Smooth muscle cell (in vitro differentiated cells): ENCODE data around the gene S100A2. TPM values are rescaled to one million over a fixed set of nuclear protein-coding genes. Genes with fewer than 3 reads are reported as not detected.
A peak's percentile ranks its signal among the peaks of the same experiment; 100 is the strongest.

ENCODE experiments used
- DNase-seq: peaks from one replicate; lab custom pipeline; 2025; ENCODE audit not compliant: unreplicated experiment; lab: John Stamatoyannopoulos, UW
- H2AFZ ChIP-seq: fragments of 200-600 bp; sonication (generic); 2 replicates; pipeline ENCODE4 v1.6.0; 2016; ENCODE audit warnings: antibody characterized with exemption, low read depth, mild to moderate bottlenecking
- H3F3A ChIP-seq: fragments of 200-600 bp; sonication (generic); 2 replicates; pipeline ENCODE4 v1.6.0; 2017; ENCODE audit warnings: antibody characterized with exemption, low read depth
- H3K27ac ChIP-seq: fragments of 200-600 bp; sonication (generic); 2 replicates; pipeline ENCODE4 v1.5.1; 2016; ENCODE audit warnings: low read depth, mild to moderate bottlenecking
- H3K27me3 ChIP-seq: fragments of 200-600 bp; sonication (generic); 2 replicates; pipeline ENCODE4 v1.6.1; 2016; ENCODE audit warnings: low read depth, mild to moderate bottlenecking
- H3K36me3 ChIP-seq: fragments of 200-600 bp; sonication (generic); 2 replicates; pipeline ENCODE4 v1.5.1; 2016; ENCODE audit warnings: low read depth
- H3K4me1 ChIP-seq: fragments of 200-600 bp; sonication (generic); 2 replicates; pipeline ENCODE4 v1.5.1; 2016; ENCODE audit warnings: low read depth
- H3K4me2 ChIP-seq: fragments of 200-600 bp; sonication (generic); 2 replicates; pipeline ENCODE4 v1.6.0; 2016; ENCODE audit warnings: mild to moderate bottlenecking
- H3K4me3 ChIP-seq: fragments of 200-600 bp; sonication (generic); 2 replicates; pipeline ENCODE4 v1.5.1; 2016; ENCODE audit warnings: mild to moderate bottlenecking
- H3K79me2 ChIP-seq: fragments of 200-600 bp; sonication (generic); 2 replicates; pipeline ENCODE4 v1.6.0; 2016; ENCODE audit warnings: low read depth, mild to moderate bottlenecking
- H3K9ac ChIP-seq: fragments of 200-600 bp; sonication (generic); 2 replicates; pipeline ENCODE4 v1.6.0; 2016; ENCODE audit warnings: low read depth
- H3K9me3 ChIP-seq: fragments of 200-600 bp; sonication (generic); replicated peaks from 2 replicates; pipeline ENCODE4 v1.5.1; 2016; ENCODE audit warnings: low read depth
- H4K20me1 ChIP-seq: fragments of 200-600 bp; sonication (generic); 2 replicates; pipeline ENCODE4 v1.6.0; 2016; ENCODE audit warnings: low read depth
- CTCF ChIP-seq: fragments of 200-600 bp; sonication (generic); IDR thresholded peaks from 2 replicates; pipeline ENCODE4 v1.5.1; 2017; ENCODE audit warnings: borderline replicate concordance, mild to moderate bottlenecking, antibody characterized with exemption; ENCODE audit not compliant: insufficient read depth, poor library complexity, severe bottlenecking
- WGBS: methylation state at CpG from one replicate; pipeline ENCODE4 v1.1.7; 2016; ENCODE audit warnings: low lambda C conversion rate; 5-methylcytosine and 5-hydroxymethylcytosine counted together
- polyA plus RNA-seq: library from polyadenylated mRNA; unstranded; fragments of >200 nt; fragmentation: Nextera tagmentation; extraction: Ambion mirVana; gene quantifications from 2 replicates; pipeline ENCODE4 v1.2.1, GENCODE V29; 2016
- total RNA-seq: library from RNA; depleted of rRNA; stranded (reverse); fragments of >200 nt; gene quantifications from 2 replicates; pipeline ENCODE4 v1.2.3, GENCODE V29; 2014

The S100A2 gene
- total and polyA plus RNA-seq, 2 experiments from 2014 or later: 7.3 to 16.6 TPM

DNA sequence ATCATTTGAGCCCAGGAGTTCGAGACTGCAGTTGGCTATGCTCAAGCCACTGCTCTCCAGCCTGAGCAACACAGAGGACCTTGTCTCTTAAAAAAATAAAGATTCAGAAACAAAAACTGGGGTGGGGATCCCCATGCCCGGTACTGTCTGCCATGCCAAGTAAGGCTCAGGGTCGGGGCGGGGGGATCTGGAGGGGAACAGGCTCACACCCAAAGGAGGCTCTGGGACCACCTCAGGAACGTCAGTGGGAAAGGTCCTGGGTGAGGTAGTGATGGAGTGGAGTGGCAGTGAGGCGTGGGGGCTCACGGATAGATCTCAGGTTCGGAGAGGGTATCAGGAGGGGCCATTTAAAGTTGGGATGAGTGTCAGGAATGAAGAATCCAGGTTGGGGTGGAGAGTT lies 19.3 kb downstream of the S100A2 start:
- Histone ChIP-seq H2AFZ (no peak overlapping the region), H3F3A (peaks cover 8% of the 10 kb centered on the region), H4K20me1 (no peaks in the 10 kb centered on the region), H3K9me3 (no peaks in the 10 kb centered on the region), H3K36me3 (no peaks in the 10 kb centered on the region), H3K79me2 (no peaks in the 10 kb centered on the region), H3K9ac (no peak overlapping the region), H3K4me1 (peaks cover 46% of the 10 kb centered on the region), H3K27me3 (no peaks in the 10 kb centered on the region), H3K4me3 (peak overlapping the region; percentile 39), H3K27ac (peak overlapping the region; percentile 93), H3K4me2 (peak overlapping the region; percentile 84)
- no peak for DNase-seq
- no peak for TF ChIP-seq CTCF
- 94% methylated on average over 8 of the region's 8 CpGs for WGBS

GRCh38 chr1:153545067-153546055 lies 20.3 kb downstream of the S100A2 start, which contains the start of gene S100A4:
Gene S100A4 (minus strand): TSS chr1:153545806. CDS start chr1:153544794, 1,012 bp downstream.
- WGBS: 35% methylated on average over 19 of the region's 19 CpGs
- Histone ChIP-seq H3K4me2 (peak within 1 kb of the TSS; percentile 84), H3K9ac (peak within 1 kb of the TSS; percentile 51), H3K79me2 (no peaks in the 10 kb centered on the region), H3F3A (peaks cover 8% of the 10 kb centered on the region), H3K4me3 (peak within 1 kb of the TSS; percentile 39), H3K9me3 (no peaks in the 10 kb centered on the region), H3K36me3 (no peaks in the 10 kb centered on the region), H3K27me3 (no peaks in the 10 kb centered on the region), H2AFZ (no peak within 1 kb of the TSS), H3K4me1 (peaks cover 46% of the 10 kb centered on the region), H3K27ac (peak within 1 kb of the TSS; percentile 93), H4K20me1 (no peaks in the 10 kb centered on the region)
- TF ChIP-seq CTCF: no peak
- peak; percentile 71 for DNase-seq

DNA sequence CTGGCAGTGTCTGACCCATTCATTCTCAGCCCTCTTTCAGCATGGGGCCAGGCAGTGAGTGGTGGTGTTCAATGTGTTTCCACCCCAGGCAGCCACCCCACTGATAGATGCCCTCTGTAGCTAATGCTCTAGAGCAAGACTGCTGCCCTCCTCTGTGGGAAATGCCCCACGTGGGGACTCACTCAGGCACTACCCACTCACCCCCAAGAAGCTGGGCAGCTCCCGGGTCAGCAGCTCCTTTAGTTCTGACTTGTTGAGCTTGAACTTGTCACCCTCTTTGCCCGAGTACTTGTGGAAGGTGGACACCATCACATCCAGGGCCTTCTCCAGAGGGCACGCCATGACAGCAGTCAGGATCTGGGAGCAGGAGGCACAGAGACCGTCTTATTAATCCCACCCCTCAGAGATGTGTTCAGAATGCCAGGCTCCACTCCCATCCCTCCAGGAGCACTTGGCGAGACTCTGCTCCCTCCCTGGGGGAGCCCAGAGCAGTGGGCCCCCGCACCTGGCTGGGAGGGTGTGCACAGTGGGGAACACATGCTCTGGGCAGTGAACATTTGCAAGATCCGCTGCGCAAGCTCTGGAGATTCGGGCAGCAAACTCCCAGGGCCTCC lies 21.1 kb downstream of the S100A2 start:
- no peak for TF ChIP-seq CTCF
- Histone ChIP-seq H3K79me2 (no peaks in the 10 kb centered on the region), H3K9me3 (no peaks in the 10 kb centered on the region), H3K4me1 (peaks cover 46% of the 10 kb centered on the region), H3F3A (peaks cover 8% of the 10 kb centered on the region), H3K4me3 (peak overlapping the region; percentile 39), H3K27ac (peak overlapping the region; percentile 93), H2AFZ (no peak overlapping the region), H3K36me3 (no peaks in the 10 kb centered on the region), H4K20me1 (no peaks in the 10 kb centered on the region), H3K4me2 (peak overlapping the region; percentile 84), H3K9ac (peak overlapping the region; percentile 51), H3K27me3 (no peaks in the 10 kb centered on the region)
- no peak for DNase-seq
- WGBS: 35% methylated on average over 10 of the region's 10 CpGs
